Nephron (organoid): ENCODE data around the gene C2CD4C.
A peak's percentile ranks its signal among the peaks of the same experiment; 100 is the strongest.
"Not testable (repeated sequence)": the region's sequence is repeated elsewhere in the genome, so short reads cannot be mapped to it uniquely, and the experiment has no call there.

Experiments
- H3K27ac Mint-ChIP-seq, 3 experiments: 2 replicates each; pipeline ENCODE4 v1.8.0; 2020; ENCODE audit warnings: mixed read lengths in 3 of 3, mild to moderate bottlenecking in 2 of 3, moderate library complexity in 1 of 3
- H3K27me3 Mint-ChIP-seq: 2 replicates; pipeline ENCODE4 v1.8.0; 2021; ENCODE audit warnings: low read depth, mild to moderate bottlenecking, moderate library complexity, mixed read lengths
- H3K36me3 Mint-ChIP-seq: 2 replicates; pipeline ENCODE4 v1.8.0; 2020; ENCODE audit warnings: low read depth, mixed read lengths
- H3K4me1 Mint-ChIP-seq: 2 replicates; pipeline ENCODE4 v1.8.0; 2020; ENCODE audit warnings: mixed read lengths
- H3K4me3 Mint-ChIP-seq, 3 experiments: 2 replicates each; pipeline ENCODE4 v1.8.0; 2020; ENCODE audit warnings: mild to moderate bottlenecking in 3 of 3, mixed read lengths in 3 of 3, moderate library complexity in 2 of 3
- H3K9me3 Mint-ChIP-seq: 2 replicates; pipeline ENCODE4 v1.8.0; 2020; ENCODE audit warnings: mixed read lengths
- TF ChIP-seq, protein P1 (sequence below), 3 experiments: fragments of 200-600 bp; sonication (generic); IDR thresholded peaks; one replicate each; pipeline ENCODE4 v1.5.0; 2021; ENCODE audit warnings: antibody characterized with exemption in 3 of 3; ENCODE audit not compliant: unreplicated experiment in 3 of 3

C2CD4C gene

DNA sequence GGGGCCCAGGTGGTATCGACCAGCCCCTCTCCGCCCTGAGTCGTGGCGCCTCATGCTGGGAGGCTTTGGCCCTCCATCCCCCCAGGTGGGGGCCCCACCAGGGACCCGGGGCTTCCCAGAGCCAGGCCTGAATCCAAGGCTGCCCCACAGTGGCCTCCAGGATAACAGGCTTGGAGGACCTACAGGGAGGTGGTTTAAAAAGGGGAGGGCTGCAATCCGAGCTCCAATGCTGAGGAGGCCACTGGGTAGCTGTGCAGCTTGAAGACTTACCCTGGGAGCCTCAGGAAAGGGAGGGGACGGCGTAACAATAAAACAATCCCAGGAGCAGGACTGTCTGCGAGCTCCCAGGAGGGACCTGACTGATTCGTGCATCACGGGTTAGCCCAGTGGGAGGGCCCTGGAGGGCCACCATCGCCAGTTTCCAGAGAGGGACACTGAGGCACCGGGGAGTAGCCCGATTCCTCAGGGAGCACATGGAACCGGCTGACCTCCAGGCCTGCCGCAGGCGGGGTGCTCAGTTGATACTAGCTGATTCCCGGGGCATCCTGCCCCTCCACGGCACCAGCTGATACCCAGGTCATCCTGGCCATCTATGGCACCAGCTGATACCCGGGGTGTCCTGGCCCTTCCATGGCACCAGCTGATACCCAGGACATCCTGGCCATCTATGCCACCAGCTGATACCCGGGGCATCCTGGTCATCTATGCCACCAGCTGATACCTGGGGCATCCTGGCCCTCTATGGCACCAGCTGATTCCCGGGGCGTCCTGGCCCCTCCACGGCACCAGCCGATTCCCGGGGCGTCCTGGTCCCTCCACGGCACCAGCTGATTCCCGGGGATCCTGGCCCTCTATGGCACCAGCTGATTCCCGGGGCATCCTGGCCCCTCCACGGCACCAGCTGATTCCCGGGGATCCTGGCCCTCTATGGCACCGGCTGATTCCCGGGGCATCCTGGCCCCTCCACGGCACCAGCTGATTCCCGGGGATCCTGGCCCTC, 3.7 kb upstream of the C2CD4C start:
- no peaks in the 10 kb centered on the region for H3K36me3 Mint-ChIP-seq
- TF ChIP-seq, protein P1, sequence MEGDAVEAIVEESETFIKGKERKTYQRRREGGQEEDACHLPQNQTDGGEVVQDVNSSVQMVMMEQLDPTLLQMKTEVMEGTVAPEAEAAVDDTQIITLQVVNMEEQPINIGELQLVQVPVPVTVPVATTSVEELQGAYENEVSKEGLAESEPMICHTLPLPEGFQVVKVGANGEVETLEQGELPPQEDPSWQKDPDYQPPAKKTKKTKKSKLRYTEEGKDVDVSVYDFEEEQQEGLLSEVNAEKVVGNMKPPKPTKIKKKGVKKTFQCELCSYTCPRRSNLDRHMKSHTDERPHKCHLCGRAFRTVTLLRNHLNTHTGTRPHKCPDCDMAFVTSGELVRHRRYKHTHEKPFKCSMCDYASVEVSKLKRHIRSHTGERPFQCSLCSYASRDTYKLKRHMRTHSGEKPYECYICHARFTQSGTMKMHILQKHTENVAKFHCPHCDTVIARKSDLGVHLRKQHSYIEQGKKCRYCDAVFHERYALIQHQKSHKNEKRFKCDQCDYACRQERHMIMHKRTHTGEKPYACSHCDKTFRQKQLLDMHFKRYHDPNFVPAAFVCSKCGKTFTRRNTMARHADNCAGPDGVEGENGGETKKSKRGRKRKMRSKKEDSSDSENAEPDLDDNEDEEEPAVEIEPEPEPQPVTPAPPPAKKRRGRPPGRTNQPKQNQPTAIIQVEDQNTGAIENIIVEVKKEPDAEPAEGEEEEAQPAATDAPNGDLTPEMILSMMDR (IDR thresholded peaks at IDR 0.05; ENCODE audit: unreplicated experiment in 3 of 3) = no peak
- peaks cover 5% of the 10 kb centered on the region for H3K27me3 Mint-ChIP-seq
- no peaks in the 10 kb centered on the region for H3K9me3 Mint-ChIP-seq
- peak overlapping the region in 2 of 3 experiments; percentile 70 to 84 for H3K27ac Mint-ChIP-seq
- H3K4me1 Mint-ChIP-seq = peaks cover 11% of the 10 kb centered on the region
- H3K4me3 Mint-ChIP-seq = peak overlapping the region; percentile 30 to 55 (median 52)

DNA sequence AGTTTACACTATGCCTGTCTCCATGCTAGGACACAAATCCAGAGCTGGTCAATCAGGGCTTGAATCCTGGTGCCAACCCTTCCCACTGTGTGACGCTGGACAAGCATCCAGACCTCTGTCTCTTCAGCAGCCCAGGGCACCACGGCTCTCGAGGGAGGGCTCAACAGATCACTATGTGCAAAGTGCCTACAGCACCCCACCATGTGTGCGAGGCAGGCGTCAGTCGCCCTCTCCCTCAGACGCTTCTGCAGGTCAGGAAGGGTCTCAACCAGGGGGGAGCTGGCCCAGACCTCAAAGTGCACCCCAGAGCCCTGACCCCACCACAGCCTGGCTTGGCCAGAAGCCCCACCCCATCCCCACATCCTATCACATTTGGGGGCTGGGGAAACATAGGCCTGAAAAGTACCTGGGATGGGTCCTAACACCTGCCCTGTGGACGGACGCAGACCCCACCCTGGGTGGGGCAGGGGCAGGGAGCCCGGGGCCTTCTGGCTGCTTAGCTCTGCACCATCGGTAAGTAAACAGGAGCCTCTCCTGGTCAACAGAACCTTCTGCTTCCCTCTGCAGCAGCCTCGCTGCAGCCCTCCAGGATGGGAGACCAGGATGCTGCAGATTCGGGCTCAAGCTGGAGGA, 2.9 kb upstream of the C2CD4C start:
- H3K27me3 Mint-ChIP-seq = peaks cover 5% of the 10 kb centered on the region
- no peaks in the 10 kb centered on the region for H3K9me3 Mint-ChIP-seq
- TF ChIP-seq, protein P1 (IDR thresholded peaks at IDR 0.05; ENCODE audit: unreplicated experiment in 3 of 3) = no peak
- no peaks in the 10 kb centered on the region for H3K36me3 Mint-ChIP-seq
- peak overlapping the region; percentile 19 to 41 (median 23) for H3K4me3 Mint-ChIP-seq
- peaks cover 11% of the 10 kb centered on the region for H3K4me1 Mint-ChIP-seq
- H3K27ac Mint-ChIP-seq = no peak overlapping the region

DNA sequence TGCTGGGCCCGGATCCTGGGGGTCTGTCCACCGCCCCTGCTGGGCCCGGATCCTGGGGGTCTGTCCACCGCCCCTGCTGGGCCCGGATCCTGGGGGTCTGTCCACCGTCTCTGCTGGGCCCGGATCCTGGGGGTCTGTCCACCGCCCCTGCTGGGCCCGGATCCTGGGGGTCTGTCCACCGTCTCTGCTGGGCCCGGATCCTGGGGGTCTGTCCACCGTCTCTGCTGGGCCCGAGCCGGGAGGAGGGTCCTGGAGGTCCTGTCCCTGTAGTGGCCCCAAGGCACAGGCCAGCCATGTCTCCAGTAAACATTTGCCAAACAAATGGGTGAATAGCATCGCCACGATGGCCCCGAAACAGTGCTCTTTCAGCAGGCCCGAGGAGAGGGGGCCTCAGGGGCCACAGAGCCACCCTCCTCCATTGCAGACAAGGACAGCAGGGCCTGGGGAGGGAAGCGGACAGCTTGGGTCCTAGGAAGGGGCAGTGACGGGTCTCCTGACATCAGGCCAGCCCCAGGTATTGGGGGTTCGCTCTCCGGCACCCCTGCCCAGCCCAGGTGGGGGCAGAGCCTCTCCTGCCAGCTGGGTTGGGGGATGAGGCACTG, 2.3 kb upstream of the C2CD4C start:
- H3K9me3 Mint-ChIP-seq = not testable (repeated sequence)
- peak overlapping the region; percentile 19 to 41 (median 23) for H3K4me3 Mint-ChIP-seq

DNA sequence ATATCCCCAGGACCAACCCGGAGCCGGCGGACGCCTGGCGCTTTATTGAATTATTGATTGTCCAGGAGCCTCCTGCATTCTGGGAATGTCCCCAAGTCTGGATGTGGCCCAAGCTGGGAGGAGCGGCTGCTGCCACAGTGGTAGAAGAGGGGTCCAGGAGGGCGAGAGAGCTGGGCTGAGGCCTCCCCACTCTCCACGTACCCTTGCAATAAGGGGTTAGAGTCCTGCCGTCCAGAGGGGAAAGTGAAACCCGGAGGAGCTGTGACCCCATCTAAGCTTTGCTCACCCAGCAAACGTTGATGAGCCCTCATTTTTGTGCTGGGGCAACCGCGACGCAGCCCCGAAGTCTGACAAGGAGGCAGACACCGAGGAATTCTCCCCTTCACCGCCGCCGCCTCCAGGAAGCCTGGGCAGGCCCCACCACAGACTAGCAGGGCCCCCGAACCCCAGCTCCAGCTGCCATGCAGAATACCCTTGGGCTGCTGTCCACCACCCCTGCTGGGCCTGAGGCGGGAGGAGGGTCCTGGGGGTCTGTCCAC, 1.4 kb upstream of the C2CD4C start:
- Mint-ChIP-seq H3K9me3 (no peaks in the 10 kb centered on the region), H3K4me3 (peak overlapping the region in 1 of 3 experiments; percentile 37), H3K27ac (no peak overlapping the region), H3K36me3 (no peaks in the 10 kb centered on the region), H3K4me1 (peaks cover 12% of the 10 kb centered on the region), H3K27me3 (peaks cover 5% of the 10 kb centered on the region)
- TF ChIP-seq, protein P1 (IDR thresholded peaks at IDR 0.05; ENCODE audit: unreplicated experiment in 3 of 3) = no peak

More for the DNA sequence above, 2.3 kb upstream of the C2CD4C start:
- H3K4me1 Mint-ChIP-seq = peaks cover 11% of the 10 kb centered on the region
- not testable (repeated sequence) for H3K27me3 Mint-ChIP-seq, H3K27ac Mint-ChIP-seq, H3K36me3 Mint-ChIP-seq

DNA sequence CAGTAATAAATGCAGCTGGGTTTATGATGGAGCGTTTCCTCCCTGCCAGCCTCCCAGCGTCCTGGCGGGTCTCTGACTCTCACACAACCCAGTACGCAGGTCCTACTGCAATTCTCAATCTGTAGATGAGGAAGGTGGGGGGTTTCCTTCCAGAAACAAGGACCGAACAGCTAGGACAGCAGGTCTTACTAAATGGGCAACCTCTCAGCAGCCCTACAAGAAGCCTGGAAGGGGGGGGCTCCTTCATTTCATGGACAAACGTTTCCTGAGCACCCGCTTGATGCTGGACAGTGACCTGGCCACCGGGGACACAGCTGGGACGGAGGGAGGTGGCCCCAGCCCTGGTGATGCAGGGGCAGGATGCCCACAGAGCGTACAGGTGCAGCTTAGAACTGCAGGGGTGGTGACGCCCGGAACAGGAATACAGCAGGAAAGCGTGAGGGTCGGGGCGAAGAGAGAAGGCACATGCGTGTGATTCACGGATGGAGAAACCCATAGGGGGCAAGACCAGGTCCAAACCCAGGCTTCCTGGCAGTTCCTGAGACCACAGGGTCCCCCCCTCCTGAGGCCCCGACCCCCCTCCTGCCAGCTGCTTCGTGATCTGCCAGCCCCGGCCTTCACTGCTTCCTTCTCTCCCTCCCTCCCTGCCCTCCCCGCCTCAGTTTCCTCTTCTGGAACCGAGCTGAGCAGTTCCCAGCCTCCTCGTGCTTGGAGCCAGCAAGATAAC, 732 bp upstream of the C2CD4C start:
- Mint-ChIP-seq H3K27me3 (peaks cover 5% of the 10 kb centered on the region), H3K36me3 (no peaks in the 10 kb centered on the region), H3K4me1 (peaks cover 15% of the 10 kb centered on the region), H3K27ac (peak overlapping the region; percentile 71 to 84 (median 81)), H3K4me3 (peak overlapping the region; percentile 92 to 94 (median 92)), H3K9me3 (no peaks in the 10 kb centered on the region)
- TF ChIP-seq, protein P1 (IDR thresholded peaks at IDR 0.05; ENCODE audit: unreplicated experiment in 3 of 3) = no peak
